Thymus (tissue), 11 donors: ENCODE measurements around the gene PCMTD2. TPM values are rescaled to one million over a fixed set of nuclear protein-coding genes. Genes with fewer than 3 reads are reported as not detected.

Experiments
- DNase-seq, 9 donors: peaks; one replicate each; pipeline ENCODE4 v3.0.0-alpha.2; 2013; ENCODE audit warnings: low spot score in 9 of 9, low read depth in 6 of 9, missing footprints in 1 of 9
- H3K27ac ChIP-seq, 2 donors: one replicate each; pipeline ENCODE4 v1.5.1; 2013; ENCODE audit warnings: control low read depth in 1 of 2, low read depth in 1 of 2, low read length in 1 of 2, mild to moderate bottlenecking in 1 of 2, moderate library complexity in 1 of 2
- H3K27me3 ChIP-seq, 2 donors: one replicate each; pipeline ENCODE4 v1.5.1; 2013; ENCODE audit warnings: low read length in 1 of 2; ENCODE audit not compliant: control insufficient read depth in 2 of 2, insufficient read depth in 1 of 2
- H3K36me3 ChIP-seq, 2 donors: one replicate each; pipeline ENCODE4 v1.5.1; 2013; ENCODE audit warnings: low read length in 1 of 2, mild to moderate bottlenecking in 1 of 2, moderate library complexity in 1 of 2; ENCODE audit not compliant: control insufficient read depth in 2 of 2, insufficient read depth in 2 of 2
- H3K4me1 ChIP-seq, 2 donors: one replicate each; pipeline ENCODE4 v1.5.1; 2013; ENCODE audit warnings: low read length in 2 of 2; ENCODE audit not compliant: control insufficient read depth in 2 of 2, insufficient read depth in 2 of 2
- H3K4me3 ChIP-seq, 2 donors: one replicate each; pipeline ENCODE4 v1.5.1; 2013; ENCODE audit warnings: low read length in 2 of 2, control low read depth in 1 of 2, mild to moderate bottlenecking in 1 of 2
- H3K9me3 ChIP-seq, 2 donors: one replicate each; pipeline ENCODE4 v1.5.1; 2013; ENCODE audit warnings: low read length in 1 of 2, mild to moderate bottlenecking in 1 of 2; ENCODE audit not compliant: control insufficient read depth in 2 of 2, insufficient read depth in 1 of 2
- WGBS: extraction: QIAGEN DNeasy Blood & Tissue Kit; methylation state at CpG from one replicate; pipeline ENCODE4 v1.1.7; 2013; 5-methylcytosine and 5-hydroxymethylcytosine counted together
- polyA plus RNA-seq: library from polyadenylated mRNA; stranded (reverse); fragments of 200-250 nt; gene quantifications from one replicate; pipeline ENCODE4 v1.2.3, GENCODE V29; 2013
- total RNA-seq: library from RNA; stranded (reverse); fragments of 120-200 nt; gene quantifications from one replicate; pipeline ENCODE4 v1.2.4, GENCODE V29; 2013
- donor health status: healthy.

The PCMTD2 gene
- total and polyA plus RNA-seq, 2 donors, result 40.6 to 123 TPM

GRCh38 chr20:64242797-64243475, 12.6 kb upstream of the PCMTD2 start:
- no peak for DNase-seq
- no peaks in the 10 kb centered on the region for H3K36me3 ChIP-seq
- H3K4me3 ChIP-seq, result no peak overlapping the region
- no peak overlapping the region for H3K27ac ChIP-seq
- H3K9me3 ChIP-seq, result no peaks in the 10 kb centered on the region
- no peaks in the 10 kb centered on the region for H3K4me1 ChIP-seq
- peaks cover 0 to 26% of the 10 kb centered on the region in 2 donors for H3K27me3 ChIP-seq
- 94% methylated on average over 4 of the region's 4 CpGs for WGBS

GRCh38 chr20:64244281-64244805, 11.2 kb upstream of the PCMTD2 start:
- no peak for DNase-seq
- no peak overlapping the region for H3K4me3 ChIP-seq
- peaks cover 0 to 31% of the 10 kb centered on the region in 2 donors for H3K27me3 ChIP-seq
- no peaks in the 10 kb centered on the region for H3K36me3 ChIP-seq
- H3K4me1 ChIP-seq, result no peaks in the 10 kb centered on the region
- H3K9me3 ChIP-seq, result no peaks in the 10 kb centered on the region
- no peak overlapping the region for H3K27ac ChIP-seq
- WGBS, result 84% methylated on average over 2 of the region's 2 CpGs

DNA sequence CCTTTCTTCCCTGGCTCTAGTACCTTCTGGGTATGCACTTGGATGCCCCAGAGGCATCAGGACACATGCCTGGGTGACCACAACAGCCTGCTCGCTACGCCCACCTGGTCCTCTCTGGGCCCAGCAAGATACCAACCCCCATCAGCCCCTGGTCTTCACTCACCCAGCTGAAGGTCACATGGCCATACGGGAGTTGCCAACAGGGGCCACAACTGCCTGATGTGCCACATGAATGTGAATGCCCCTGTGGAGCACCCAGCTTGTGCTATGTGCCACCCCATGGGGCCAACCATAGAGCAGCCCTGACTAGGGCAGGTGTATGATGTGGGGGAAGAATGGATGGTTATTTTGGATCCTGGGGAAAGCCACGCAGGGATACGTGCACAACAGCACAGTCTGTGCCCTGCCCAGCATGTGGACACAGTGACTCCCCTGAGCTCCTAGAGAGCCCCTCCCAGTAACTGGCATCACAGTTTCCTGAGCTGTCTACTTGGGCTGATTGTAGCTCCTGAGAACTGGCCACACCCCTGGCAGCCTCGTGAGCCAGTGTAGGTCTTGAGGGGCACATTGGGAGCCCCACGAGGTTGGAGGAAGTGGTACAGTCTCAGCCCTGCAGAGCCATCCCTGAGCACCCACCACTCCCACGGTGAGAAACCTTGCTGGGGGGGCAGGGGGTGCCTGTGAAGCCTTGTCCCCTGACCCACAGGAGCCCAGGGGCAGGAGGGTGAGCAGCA, 10.5 kb upstream of the PCMTD2 start:
- no peak for DNase-seq
- no peaks in the 10 kb centered on the region for H3K36me3 ChIP-seq

GRCh38 chr20:64245746-64246595, 9.6 kb upstream of the PCMTD2 start:
- WGBS, result 73% methylated on average over 9 of the region's 9 CpGs

More for the DNA sequence above, 10.5 kb upstream of the PCMTD2 start:
- Histone ChIP-seq H3K9me3 (no peaks in the 10 kb centered on the region), H3K27me3 (peaks cover 0 to 38% of the 10 kb centered on the region in 2 donors), H3K27ac (no peak overlapping the region), H3K4me3 (no peak overlapping the region), H3K4me1 (no peaks in the 10 kb centered on the region)
- WGBS, result 53% methylated on average over 8 of the region's 8 CpGs

DNA sequence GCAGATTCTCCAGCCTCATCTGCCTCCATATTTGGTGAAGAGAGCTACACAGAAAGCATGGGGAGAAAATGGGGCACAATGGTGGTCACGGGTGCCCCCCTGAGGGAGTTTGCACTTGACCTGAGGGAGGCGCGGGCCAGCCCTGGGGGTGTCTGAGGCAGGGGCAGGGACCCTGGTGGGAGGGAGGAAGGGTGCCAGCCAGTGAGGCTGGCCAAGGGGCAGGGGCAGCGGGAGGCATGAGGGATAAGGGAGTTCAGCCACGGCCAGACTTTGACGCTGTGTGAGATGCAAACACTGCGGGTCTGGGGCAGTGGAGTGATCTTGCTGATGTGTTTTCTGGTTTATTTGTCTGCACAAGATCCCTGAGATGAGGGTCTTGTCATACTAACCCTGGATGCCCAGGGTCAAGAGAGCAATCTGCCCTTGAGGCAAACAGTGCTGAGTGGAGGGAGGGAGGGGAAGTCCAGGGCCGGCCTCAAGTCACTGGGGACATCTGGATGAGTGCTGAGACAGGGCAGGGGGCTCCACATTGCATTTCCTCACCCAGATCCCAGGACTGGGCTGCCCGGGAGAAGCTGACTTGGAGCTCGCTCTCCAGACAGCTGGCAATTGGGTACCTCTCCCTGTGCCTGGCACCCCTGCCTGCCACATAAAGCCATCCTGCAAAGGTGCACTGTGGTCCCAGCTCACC, 8.8 kb upstream of the PCMTD2 start:
- DNase-seq, result no peak
- no peaks in the 10 kb centered on the region for H3K36me3 ChIP-seq
- peaks cover 0 to 40% of the 10 kb centered on the region in 2 donors for H3K27me3 ChIP-seq
- H3K27ac ChIP-seq, result no peak overlapping the region
- H3K9me3 ChIP-seq, result no peaks in the 10 kb centered on the region
- no peaks in the 10 kb centered on the region for H3K4me1 ChIP-seq
- H3K4me3 ChIP-seq, result no peak overlapping the region
- 95% methylated on average over 10 of the region's 10 CpGs for WGBS

More at GRCh38 chr20:64245746-64246595, 9.6 kb upstream of the PCMTD2 start:
- H3K27me3 ChIP-seq, result peaks cover 0 to 40% of the 10 kb centered on the region in 2 donors
- no peaks in the 10 kb centered on the region for H3K36me3 ChIP-seq
- no peak overlapping the region for H3K4me3 ChIP-seq
- no peaks in the 10 kb centered on the region for H3K4me1 ChIP-seq
- no peak for DNase-seq
- no peaks in the 10 kb centered on the region for H3K9me3 ChIP-seq
- H3K27ac ChIP-seq, result no peak overlapping the region

DNA sequence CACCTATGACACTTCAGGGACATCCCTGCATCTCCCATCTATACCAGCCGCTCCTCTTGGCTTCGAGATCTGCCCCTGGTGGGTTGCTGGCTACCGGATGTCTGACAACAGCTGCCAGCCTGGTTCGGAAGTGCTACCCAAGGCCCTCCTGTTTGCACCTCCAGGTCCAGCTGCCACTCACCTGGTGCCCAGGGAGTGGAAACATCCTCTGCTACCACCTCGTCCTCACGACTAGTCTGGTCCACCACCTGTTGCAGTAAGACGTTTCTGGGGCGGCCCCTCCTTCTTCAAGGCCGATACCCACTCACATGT, 8.3 kb upstream of the PCMTD2 start:
- Histone ChIP-seq H3K9me3 (no peaks in the 10 kb centered on the region), H3K27me3 (peaks cover 0 to 42% of the 10 kb centered on the region in 2 donors), H3K27ac (no peak overlapping the region), H3K4me1 (no peaks in the 10 kb centered on the region), H3K36me3 (no peaks in the 10 kb centered on the region), H3K4me3 (no peak overlapping the region)
- WGBS, result 90% methylated on average over 9 of the region's 9 CpGs
- no peak for DNase-seq

- 69% methylated on average over 33 of the region's 33 CpGs for WGBS
- Histone ChIP-seq H3K27me3 (peaks cover 2 to 43% of the 10 kb centered on the region in 2 donors), H3K4me1 (no peaks in the 10 kb centered on the region), H3K9me3 (no peaks in the 10 kb centered on the region), H3K4me3 (no peak overlapping the region), H3K27ac (no peak overlapping the region), H3K36me3 (no peaks in the 10 kb centered on the region)
- DNase-seq, result no peak
Observed at GRCh38 chr20:64247970-64248841, 7.3 kb upstream of the PCMTD2 start.

GRCh38 chr20:64250027-64250426, 5.5 kb upstream of the PCMTD2 start:
- no peak for DNase-seq
- Histone ChIP-seq H3K36me3 (no peaks in the 10 kb centered on the region), H3K9me3 (no peaks in the 10 kb centered on the region), H3K27ac (no peak overlapping the region), H3K4me1 (peaks cover 2% of the 10 kb centered on the region in 2 donors), H3K27me3 (peaks cover 2 to 39% of the 10 kb centered on the region in 2 donors), H3K4me3 (no peak overlapping the region)
- WGBS, result 92% methylated on average over 2 of the region's 2 CpGs
